AG20443 (cell line): ENCODE data around the gene ANKRD12.

Experiments
- DNase-seq: peaks from one replicate; pipeline ENCODE4 v3.0.0; 2012; ENCODE audit warnings: low spot score, mixed read lengths

Gene ANKRD12

GRCh38 chr18:9106800-9107584 is 29.6 kb upstream of the ANKRD12 start:
- no peak for DNase-seq

- no peak for DNase-seq
Observed at GRCh38 chr18:9108911-9109310, 27.7 kb upstream of the ANKRD12 start.

GRCh38 chr18:9109523-9109922 is 27.1 kb upstream of the ANKRD12 start:
- peak; percentile 36 for DNase-seq

GRCh38 chr18:9113468-9114149 is 23.0 kb upstream of the ANKRD12 start:
- DNase-seq = no peak

- DNase-seq = no peak
Observed at GRCh38 chr18:9115984-9116383, 20.6 kb upstream of the ANKRD12 start.

- DNase-seq = no peak
Observed at GRCh38 chr18:9117980-9118841, 18.4 kb upstream of the ANKRD12 start.

- DNase-seq = no peak
Observed at GRCh38 chr18:9120796-9121195, 15.8 kb upstream of the ANKRD12 start.

- DNase-seq = no peak
Observed at GRCh38 chr18:9123520-9123919, 13.1 kb upstream of the ANKRD12 start.

- no peak for DNase-seq
Observed at GRCh38 chr18:9124824-9125223, 11.8 kb upstream of the ANKRD12 start.

GRCh38 chr18:9126337-9126736 is 10.2 kb upstream of the ANKRD12 start:
- DNase-seq = no peak

- no peak for DNase-seq
Observed at GRCh38 chr18:9130195-9130594, 6.4 kb upstream of the ANKRD12 start.

- no peak for DNase-seq
Observed at GRCh38 chr18:9130806-9131205, 5.8 kb upstream of the ANKRD12 start.

- DNase-seq = no peak
Observed at GRCh38 chr18:9132628-9133027, 4.0 kb upstream of the ANKRD12 start.

GRCh38 chr18:9133225-9133624 is 3.4 kb upstream of the ANKRD12 start:
- DNase-seq = no peak

GRCh38 chr18:9135081-9135911 is 1.3 kb upstream of the ANKRD12 start:
- no peak for DNase-seq

- no peak for DNase-seq
Observed at GRCh38 chr18:9135912-9136314, 668 bp upstream of the ANKRD12 start.

GRCh38 chr18:9137168-9138066 is 836 bp downstream of the ANKRD12 start:
- peak; percentile 91 for DNase-seq

GRCh38 chr18:9139400-9140039 is 2.9 kb downstream of the ANKRD12 start:
- DNase-seq = no peak

- no peak for DNase-seq
Observed at GRCh38 chr18:9140381-9140780, 3.8 kb downstream of the ANKRD12 start.

- DNase-seq = no peak
Observed at GRCh38 chr18:9140984-9141383, 4.4 kb downstream of the ANKRD12 start.
